ENCODE data around the gene POLR3H. TPM values are rescaled to one million over a fixed set of nuclear protein-coding genes. Genes with fewer than 3 reads are reported as not detected.

Gene POLR3H
- polyA plus RNA-seq, 1 experiment = 36.3 TPM

DNA sequence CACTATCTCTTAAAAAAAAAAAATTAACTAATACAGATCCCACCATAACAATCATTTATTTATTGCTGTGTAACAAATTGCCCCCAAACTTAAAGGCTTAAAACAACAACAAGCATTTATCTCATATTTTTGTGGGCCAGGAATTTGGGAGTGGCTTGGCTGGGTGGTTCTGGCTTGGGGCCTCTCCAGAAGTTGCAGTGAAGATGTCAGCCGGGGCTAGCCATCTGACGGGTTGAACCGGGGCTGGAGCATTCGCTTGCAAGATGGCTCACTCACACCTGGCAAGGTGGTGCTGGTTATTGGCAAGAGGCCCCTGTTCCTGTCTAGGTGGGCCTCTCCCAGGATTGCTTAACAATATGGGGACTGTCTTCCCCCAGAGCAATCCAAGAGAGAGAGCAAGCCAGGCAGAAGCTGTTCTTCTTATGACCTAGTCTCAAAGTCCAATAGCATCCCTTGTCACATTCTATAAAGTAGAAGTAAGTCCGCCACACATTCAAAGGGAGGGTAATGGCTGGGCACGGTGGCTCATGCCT, 45.9 kb downstream of the POLR3H start:
- H3K9me3 ChIP-seq (ENCODE audit: control insufficient read depth, insufficient read depth, low read length) = no peaks in the 10 kb centered on the region
- no peaks in the 10 kb centered on the region for H3K27me3 ChIP-seq (ENCODE audit: control insufficient read depth, insufficient read depth, low read length)
- DNase-seq (ENCODE audit: low read depth, low spot score) = no peak
- no peak overlapping the region for H3K4me3 ChIP-seq (ENCODE audit: low read depth, low read length)
- TF ChIP-seq, protein P1, sequence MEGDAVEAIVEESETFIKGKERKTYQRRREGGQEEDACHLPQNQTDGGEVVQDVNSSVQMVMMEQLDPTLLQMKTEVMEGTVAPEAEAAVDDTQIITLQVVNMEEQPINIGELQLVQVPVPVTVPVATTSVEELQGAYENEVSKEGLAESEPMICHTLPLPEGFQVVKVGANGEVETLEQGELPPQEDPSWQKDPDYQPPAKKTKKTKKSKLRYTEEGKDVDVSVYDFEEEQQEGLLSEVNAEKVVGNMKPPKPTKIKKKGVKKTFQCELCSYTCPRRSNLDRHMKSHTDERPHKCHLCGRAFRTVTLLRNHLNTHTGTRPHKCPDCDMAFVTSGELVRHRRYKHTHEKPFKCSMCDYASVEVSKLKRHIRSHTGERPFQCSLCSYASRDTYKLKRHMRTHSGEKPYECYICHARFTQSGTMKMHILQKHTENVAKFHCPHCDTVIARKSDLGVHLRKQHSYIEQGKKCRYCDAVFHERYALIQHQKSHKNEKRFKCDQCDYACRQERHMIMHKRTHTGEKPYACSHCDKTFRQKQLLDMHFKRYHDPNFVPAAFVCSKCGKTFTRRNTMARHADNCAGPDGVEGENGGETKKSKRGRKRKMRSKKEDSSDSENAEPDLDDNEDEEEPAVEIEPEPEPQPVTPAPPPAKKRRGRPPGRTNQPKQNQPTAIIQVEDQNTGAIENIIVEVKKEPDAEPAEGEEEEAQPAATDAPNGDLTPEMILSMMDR (IDR thresholded peaks at IDR 0.05; ENCODE audit: low read depth, low read length) = no peak
- ChIA-PET POLR2A (no interaction called here), CTCF (interaction anchor here (1.2 kb wide), 2 partner anchors 19 to 95 kb away, joined by 4 to 5 read pairs; no protein-coding TSS in a partner anchor)
- no peak overlapping the region for H3K27ac ChIP-seq (ENCODE audit: low read depth, low read length)

DNA sequence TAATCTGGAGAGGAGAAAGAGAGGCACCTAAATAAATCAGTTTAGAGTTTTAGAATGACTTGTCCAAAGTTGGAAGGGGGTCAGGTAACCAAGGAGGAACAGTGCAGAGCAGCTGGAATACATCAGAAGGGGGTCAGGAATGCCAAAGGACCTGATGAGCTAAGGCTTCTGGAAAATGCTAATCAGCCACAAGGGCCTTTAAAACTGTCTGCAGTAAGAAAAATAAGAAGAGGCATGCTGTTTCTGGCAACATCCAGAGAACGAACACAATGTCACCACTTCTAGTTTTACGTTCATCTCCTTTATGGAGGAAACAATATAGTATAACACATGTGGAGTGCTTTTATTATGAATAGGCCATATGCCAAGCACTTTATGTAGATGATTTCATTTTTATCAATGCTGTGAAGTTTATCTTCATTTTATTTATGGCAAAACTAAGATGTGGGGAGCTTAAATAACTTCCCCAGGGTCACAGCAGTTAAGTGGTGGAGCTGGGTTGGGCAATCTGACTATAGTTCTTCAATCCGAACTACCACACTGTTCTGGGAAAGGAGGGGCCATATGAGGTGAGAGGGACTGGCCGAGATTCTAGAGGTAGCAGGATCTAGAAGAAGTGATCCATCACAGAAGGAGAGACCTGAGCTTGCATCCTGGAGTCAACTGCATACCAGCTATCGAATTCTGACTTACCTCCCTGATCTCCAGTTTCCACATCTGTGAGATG, 52.7 kb downstream of the POLR3H start:
- no peak for DNase-seq (ENCODE audit: low read depth, low spot score)
- Histone ChIP-seq H3K9me3 (ENCODE audit: control insufficient read depth, insufficient read depth, low read length) (no peaks in the 10 kb centered on the region), H3K4me3 (ENCODE audit: low read depth, low read length) (no peak overlapping the region), H3K27me3 (ENCODE audit: control insufficient read depth, insufficient read depth, low read length) (no peaks in the 10 kb centered on the region), H3K27ac (ENCODE audit: low read depth, low read length) (no peak overlapping the region)
- TF ChIP-seq, protein P1 (IDR thresholded peaks at IDR 0.05; ENCODE audit: low read depth, low read length) = no peak
- POLR2A ChIA-PET = interaction anchor here (0.6 kb wide), 1 partner anchor 62 kb away, joined by 4 read pairs; no protein-coding TSS in a partner anchor
- CTCF ChIA-PET = interaction anchor here (1.0 to 3.0 kb wide), 3 partner anchors 11 to 88 kb away, joined by 3 to 14 read pairs (median 3); no protein-coding TSS in a partner anchor

DNA sequence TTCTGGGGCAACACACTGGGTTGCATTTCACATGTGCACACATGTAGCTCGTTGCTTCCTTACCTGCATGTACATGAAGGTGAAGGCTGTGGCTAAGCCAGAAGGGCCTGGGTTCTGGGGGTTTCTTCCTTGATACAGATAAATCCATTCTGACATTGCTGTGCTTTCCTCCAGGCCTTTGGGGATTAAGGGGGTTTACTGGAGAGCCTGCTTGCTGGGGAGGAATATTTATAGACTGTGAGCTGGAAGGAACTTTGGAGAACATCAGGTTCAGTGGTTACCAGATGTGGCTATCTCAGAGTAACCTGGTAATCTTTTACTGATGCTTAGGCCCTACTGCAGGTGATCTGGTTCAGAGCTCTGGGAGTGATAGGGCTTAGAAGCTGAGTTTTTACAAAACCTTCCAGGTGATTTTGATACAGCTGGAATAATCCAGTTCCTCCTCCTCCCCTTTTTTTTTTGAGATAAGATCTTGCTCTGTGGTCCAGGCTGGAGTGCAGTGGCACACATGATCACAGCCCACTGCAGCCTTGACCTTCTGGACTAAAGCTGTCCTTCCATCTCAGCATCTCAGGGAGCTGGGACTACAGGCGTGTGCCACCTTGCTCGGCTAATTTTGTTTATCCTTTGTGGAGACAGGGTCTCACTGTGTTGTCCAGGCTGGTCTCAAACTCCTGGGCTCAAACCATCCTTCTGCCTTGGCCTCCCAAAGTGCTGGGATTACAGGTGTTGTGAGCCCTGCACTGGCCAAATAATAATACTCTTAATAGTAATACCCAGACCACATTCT, 55.5 kb downstream of the POLR3H start:
- Histone ChIP-seq H3K27ac (ENCODE audit: low read depth, low read length) (no peak overlapping the region), H3K9me3 (ENCODE audit: control insufficient read depth, insufficient read depth, low read length) (no peaks in the 10 kb centered on the region), H3K27me3 (ENCODE audit: control insufficient read depth, insufficient read depth, low read length) (no peaks in the 10 kb centered on the region), H3K4me3 (ENCODE audit: low read depth, low read length) (no peak overlapping the region)
- CTCF ChIA-PET = interaction anchor here (3.8 kb wide), 1 partner anchor 29 kb away, joined by 16 read pairs; no protein-coding TSS in a partner anchor
- TF ChIP-seq, protein P1 (IDR thresholded peaks at IDR 0.05; ENCODE audit: low read depth, low read length) = no peak
- POLR2A ChIA-PET = no interaction called here
- DNase-seq (ENCODE audit: low read depth, low spot score) = no peak

DNA sequence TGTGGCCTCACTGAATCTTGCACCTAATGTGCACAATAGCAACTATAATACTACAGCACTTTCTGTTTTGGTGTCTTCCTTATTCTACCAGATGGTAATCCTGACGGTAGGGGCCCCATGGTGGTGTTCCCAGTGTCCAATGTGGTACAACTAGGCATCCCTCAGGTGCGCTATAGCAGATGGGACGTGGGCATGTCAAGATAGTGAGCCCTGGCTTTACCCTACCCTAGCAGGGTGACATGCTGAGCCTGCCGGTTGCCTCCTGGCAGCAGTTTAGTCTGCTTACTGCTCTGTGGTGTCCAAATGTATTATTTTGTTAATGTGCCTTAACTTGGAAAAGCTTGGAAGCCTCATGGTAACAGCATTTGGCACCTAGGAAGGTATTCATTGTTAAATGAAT, 56.2 kb downstream of the POLR3H start:
- Histone ChIP-seq H3K4me3 (ENCODE audit: low read depth, low read length) (no peak overlapping the region), H3K9me3 (ENCODE audit: control insufficient read depth, insufficient read depth, low read length) (no peaks in the 10 kb centered on the region), H3K27ac (ENCODE audit: low read depth, low read length) (no peak overlapping the region), H3K27me3 (ENCODE audit: control insufficient read depth, insufficient read depth, low read length) (no peaks in the 10 kb centered on the region)
- no peak for DNase-seq (ENCODE audit: low read depth, low spot score)
- TF ChIP-seq, protein P1 (IDR thresholded peaks at IDR 0.05; ENCODE audit: low read depth, low read length) = no peak
- CTCF ChIA-PET = interaction anchor here (3.8 kb wide), 1 partner anchor 30 kb away, joined by 16 read pairs; no protein-coding TSS in a partner anchor
- POLR2A ChIA-PET = interaction anchor here (0.6 to 1.3 kb wide), 2 partner anchors 31 to 41 kb away, joined by 4 read pairs; partner anchors contain the start of gene TOB2

Measured in AG04450 (cell line).